Measurements from ENCODE around the gene SULT1C2. TPM values are rescaled to one million over a fixed set of nuclear protein-coding genes. Genes with fewer than 3 reads are reported as not detected.

Gene SULT1C2
- total RNA-seq, 2 donors from 2014 or later, result 1.9 TPM; not detected in 1

DNA sequence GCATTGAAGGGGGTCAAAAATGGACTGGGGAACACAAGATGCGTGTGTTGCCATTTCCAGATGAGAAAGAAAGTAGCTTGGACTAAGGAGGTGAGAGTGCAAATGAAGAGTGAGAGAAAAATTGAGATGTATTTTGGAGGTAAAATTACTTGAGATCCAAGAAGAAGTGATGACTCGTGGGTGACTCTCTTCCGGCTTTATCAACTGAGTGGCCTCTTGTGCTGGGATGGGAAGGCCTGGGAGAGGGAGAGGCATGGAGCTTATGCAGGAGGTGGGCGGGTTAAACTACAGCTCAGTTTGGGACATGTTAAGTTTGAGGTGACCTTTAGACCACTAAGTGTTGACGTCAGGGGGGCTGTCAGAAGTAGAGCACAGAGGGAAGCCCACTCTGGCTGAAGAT is 34.9 kb downstream of the SULT1C2 start:
- Histone ChIP-seq H3K4me3 (no peak overlapping the region), H3K4me1 (no peaks in the 10 kb centered on the region), H3K9me3 (no peaks in the 10 kb centered on the region), H3K27ac (no peak overlapping the region), H3K27me3 (no peaks in the 10 kb centered on the region), H3K36me3 (no peaks in the 10 kb centered on the region)
- TF ChIP-seq, protein P1, sequence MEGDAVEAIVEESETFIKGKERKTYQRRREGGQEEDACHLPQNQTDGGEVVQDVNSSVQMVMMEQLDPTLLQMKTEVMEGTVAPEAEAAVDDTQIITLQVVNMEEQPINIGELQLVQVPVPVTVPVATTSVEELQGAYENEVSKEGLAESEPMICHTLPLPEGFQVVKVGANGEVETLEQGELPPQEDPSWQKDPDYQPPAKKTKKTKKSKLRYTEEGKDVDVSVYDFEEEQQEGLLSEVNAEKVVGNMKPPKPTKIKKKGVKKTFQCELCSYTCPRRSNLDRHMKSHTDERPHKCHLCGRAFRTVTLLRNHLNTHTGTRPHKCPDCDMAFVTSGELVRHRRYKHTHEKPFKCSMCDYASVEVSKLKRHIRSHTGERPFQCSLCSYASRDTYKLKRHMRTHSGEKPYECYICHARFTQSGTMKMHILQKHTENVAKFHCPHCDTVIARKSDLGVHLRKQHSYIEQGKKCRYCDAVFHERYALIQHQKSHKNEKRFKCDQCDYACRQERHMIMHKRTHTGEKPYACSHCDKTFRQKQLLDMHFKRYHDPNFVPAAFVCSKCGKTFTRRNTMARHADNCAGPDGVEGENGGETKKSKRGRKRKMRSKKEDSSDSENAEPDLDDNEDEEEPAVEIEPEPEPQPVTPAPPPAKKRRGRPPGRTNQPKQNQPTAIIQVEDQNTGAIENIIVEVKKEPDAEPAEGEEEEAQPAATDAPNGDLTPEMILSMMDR (IDR thresholded peaks at IDR 0.05), result no peak
- DNase-seq (ENCODE audit: low spot score), result no peak

DNA sequence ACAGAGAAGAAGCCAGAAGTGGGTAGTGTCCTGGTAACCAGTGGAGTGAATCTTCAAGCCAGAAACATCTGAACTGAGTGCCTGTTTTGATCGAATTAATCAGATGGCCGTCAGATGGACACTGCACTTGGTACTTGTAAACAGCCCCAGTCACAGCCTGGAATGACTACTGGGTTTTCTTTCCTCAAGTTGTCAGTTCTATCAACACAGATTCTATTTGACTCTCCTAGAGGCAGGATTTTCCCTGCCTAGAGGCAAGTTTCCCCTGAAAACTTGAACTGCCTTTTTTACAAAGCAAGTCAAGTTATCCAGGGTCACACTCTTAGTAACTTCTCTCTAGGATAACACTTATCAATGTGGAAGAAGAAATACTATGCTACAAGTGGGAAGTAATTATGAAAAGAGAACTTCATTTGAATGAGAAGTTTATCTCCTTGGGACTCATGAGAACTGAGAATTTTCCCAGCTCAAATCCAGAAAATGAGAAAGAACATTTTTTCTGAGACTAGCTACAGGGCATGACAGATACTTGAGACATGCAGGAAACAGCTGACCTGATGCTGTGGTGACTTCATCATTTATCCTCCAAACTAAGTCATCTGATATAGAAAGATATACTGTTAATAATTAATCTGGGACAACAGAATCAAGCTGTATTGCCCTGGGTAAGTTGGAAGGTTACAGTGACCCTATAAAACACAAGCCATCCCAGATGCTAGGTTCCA is 36.0 kb downstream of the SULT1C2 start:
- Histone ChIP-seq H3K4me3 (no peak overlapping the region), H3K27ac (no peak overlapping the region), H3K9me3 (no peaks in the 10 kb centered on the region), H3K4me1 (no peaks in the 10 kb centered on the region), H3K36me3 (no peaks in the 10 kb centered on the region), H3K27me3 (no peaks in the 10 kb centered on the region)
- TF ChIP-seq, protein P1 (IDR thresholded peaks at IDR 0.05), result no peak
- DNase-seq (ENCODE audit: low spot score), result no peak

DNA sequence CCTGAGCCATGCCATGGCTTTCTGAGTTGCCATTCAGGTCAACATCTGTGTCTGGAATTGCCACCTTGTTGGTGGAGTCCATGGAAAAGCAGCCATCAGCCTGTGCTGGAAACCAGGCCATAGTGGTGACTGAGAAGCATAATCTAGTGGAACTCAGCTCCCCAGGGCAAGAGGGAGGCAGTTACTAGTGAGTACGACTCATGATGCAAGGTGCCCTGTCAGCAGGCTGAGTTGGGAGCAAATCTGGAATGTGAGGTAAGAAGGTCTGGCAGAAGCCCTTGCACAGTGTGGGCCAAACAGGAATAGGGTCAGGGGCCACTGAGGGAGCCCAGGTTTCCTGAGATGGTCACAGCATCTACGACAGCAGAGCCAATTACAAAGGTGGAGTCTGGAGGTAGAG is 37.1 kb downstream of the SULT1C2 start:
- H3K4me1 ChIP-seq, result no peaks in the 10 kb centered on the region

DNA sequence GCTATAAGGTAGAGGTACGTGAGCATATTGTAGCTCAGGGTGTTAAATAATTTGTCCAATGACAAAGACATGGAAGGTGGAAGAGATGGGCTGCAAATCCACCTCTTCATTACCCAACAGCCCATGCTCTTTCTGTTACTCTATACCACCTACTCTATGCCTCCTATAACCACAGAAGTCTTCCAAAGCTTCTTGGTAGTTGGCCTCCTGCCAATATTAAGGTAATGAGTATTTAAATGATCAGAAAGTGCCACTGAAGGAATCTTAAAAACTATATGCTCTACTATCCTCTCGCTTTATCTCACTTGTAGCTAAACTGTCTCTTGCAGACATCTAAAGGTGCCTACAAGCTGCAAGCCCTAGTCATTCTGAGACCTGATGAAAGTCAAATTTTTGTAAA is 41.1 kb downstream of the SULT1C2 start:
- Histone ChIP-seq H3K9me3 (no peaks in the 10 kb centered on the region), H3K4me1 (no peaks in the 10 kb centered on the region), H3K27ac (no peak overlapping the region), H3K36me3 (no peaks in the 10 kb centered on the region), H3K27me3 (no peaks in the 10 kb centered on the region), H3K4me3 (no peak overlapping the region)
- no peak for DNase-seq (ENCODE audit: low spot score)
- TF ChIP-seq, protein P1 (IDR thresholded peaks at IDR 0.05), result no peak

More for the DNA sequence above, 37.1 kb downstream of the SULT1C2 start:
- TF ChIP-seq, protein P1 (IDR thresholded peaks at IDR 0.05), result no peak
- Histone ChIP-seq H3K36me3 (no peaks in the 10 kb centered on the region), H3K4me3 (no peak overlapping the region), H3K27me3 (no peaks in the 10 kb centered on the region), H3K27ac (no peak overlapping the region), H3K9me3 (no peaks in the 10 kb centered on the region)
- DNase-seq (ENCODE audit: low spot score), result no peak

DNA sequence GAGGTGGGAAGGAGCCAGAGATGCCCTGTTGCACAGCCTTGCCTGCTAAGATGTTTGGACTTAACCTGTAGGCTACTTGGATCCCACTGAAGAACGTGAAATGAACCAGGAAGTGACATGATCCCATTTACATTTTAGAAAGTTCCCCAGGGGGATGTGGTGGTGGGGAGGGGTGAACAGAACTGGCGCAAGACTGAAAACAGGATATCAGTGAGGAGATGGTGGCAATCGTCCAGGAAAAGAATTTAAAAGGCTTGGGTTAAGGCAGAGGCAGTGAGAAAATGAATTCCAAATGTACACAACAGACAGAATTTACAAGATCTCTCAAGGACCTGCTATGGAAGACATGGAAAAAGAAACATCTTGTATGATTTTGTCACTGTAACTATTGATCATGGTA is 42.3 kb downstream of the SULT1C2 start:
- no peak for DNase-seq (ENCODE audit: low spot score)
- H3K27ac ChIP-seq, result no peak overlapping the region

More for the DNA sequence above, 42.3 kb downstream of the SULT1C2 start:
- H3K36me3 ChIP-seq, result no peaks in the 10 kb centered on the region
- no peaks in the 10 kb centered on the region for H3K4me1 ChIP-seq
- H3K27me3 ChIP-seq, result no peaks in the 10 kb centered on the region
- H3K9me3 ChIP-seq, result no peaks in the 10 kb centered on the region
- TF ChIP-seq, protein P1 (IDR thresholded peaks at IDR 0.05), result no peak
- H3K4me3 ChIP-seq, result no peak overlapping the region

Measured in right atrium auricular region (tissue), 2 donors.